Nephron progenitor cell (in vitro differentiated cells): ENCODE data around the gene TGM6.
"Not testable (repeated sequence)": the region's sequence is repeated elsewhere in the genome, so short reads cannot be mapped to it uniquely, and the experiment has no call there.

ENCODE experiments used
- DNase-seq: peaks from one replicate; pipeline ENCODE4 v3.0.0; 2021
- H3K27ac Mint-ChIP-seq: 2 replicates; pipeline ENCODE4 v1.8.0; 2021; ENCODE audit warnings: mild to moderate bottlenecking, moderate library complexity, mixed read lengths
- H3K27me3 Mint-ChIP-seq: 2 replicates; pipeline ENCODE4 v1.8.0; 2021; ENCODE audit warnings: mild to moderate bottlenecking, low read depth, mixed read lengths; ENCODE audit not compliant: poor library complexity
- H3K36me3 Mint-ChIP-seq: 2 replicates; pipeline ENCODE4 v1.8.0; 2021; ENCODE audit warnings: low read depth, mixed read lengths
- H3K4me1 Mint-ChIP-seq: 2 replicates; pipeline ENCODE4 v1.8.0; 2021; ENCODE audit warnings: mixed read lengths
- H3K4me3 Mint-ChIP-seq: 2 replicates; pipeline ENCODE4 v1.8.0; 2021; ENCODE audit warnings: mild to moderate bottlenecking, moderate library complexity, mixed read lengths
- H3K9me3 Mint-ChIP-seq: 2 replicates; pipeline ENCODE4 v1.8.0; 2021; ENCODE audit warnings: mild to moderate bottlenecking, moderate library complexity, mixed read lengths
- TF ChIP-seq, protein P1 (sequence below): fragments of 200-600 bp; sonication (generic); IDR thresholded peaks from 2 replicates; pipeline ENCODE4 v1.5.0; 2021; ENCODE audit warnings: antibody characterized with exemption

Gene TGM6

DNA sequence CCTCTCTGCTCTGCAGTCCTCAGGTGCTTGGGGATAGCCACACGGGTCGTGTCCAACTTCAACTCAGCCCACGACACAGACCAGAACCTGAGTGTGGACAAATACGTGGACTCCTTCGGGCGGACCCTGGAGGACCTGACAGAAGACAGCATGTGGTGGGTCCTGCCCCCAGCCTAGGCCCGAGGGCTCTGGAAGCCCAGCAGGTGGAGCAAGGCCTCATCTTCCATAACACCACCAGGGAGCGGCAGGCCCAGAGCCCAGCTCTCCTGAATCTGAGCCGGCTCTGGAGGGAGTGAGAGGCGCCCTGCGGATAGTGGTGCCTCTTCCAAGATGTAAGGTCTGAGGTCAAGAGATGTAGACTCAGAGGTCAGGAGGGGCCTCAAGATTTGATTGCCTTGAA, 19.6 kb downstream of the TGM6 start:
- Mint-ChIP-seq H3K36me3 (no peaks in the 10 kb centered on the region), H3K4me3 (no peak overlapping the region), H3K27ac (no peak overlapping the region), H3K9me3 (peaks cover 4% of the 10 kb centered on the region), H3K27me3 (peaks cover under 1% of the 10 kb centered on the region), H3K4me1 (no peaks in the 10 kb centered on the region)
- TF ChIP-seq, protein P1, sequence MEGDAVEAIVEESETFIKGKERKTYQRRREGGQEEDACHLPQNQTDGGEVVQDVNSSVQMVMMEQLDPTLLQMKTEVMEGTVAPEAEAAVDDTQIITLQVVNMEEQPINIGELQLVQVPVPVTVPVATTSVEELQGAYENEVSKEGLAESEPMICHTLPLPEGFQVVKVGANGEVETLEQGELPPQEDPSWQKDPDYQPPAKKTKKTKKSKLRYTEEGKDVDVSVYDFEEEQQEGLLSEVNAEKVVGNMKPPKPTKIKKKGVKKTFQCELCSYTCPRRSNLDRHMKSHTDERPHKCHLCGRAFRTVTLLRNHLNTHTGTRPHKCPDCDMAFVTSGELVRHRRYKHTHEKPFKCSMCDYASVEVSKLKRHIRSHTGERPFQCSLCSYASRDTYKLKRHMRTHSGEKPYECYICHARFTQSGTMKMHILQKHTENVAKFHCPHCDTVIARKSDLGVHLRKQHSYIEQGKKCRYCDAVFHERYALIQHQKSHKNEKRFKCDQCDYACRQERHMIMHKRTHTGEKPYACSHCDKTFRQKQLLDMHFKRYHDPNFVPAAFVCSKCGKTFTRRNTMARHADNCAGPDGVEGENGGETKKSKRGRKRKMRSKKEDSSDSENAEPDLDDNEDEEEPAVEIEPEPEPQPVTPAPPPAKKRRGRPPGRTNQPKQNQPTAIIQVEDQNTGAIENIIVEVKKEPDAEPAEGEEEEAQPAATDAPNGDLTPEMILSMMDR: no peak
- DNase-seq: no peak

DNA sequence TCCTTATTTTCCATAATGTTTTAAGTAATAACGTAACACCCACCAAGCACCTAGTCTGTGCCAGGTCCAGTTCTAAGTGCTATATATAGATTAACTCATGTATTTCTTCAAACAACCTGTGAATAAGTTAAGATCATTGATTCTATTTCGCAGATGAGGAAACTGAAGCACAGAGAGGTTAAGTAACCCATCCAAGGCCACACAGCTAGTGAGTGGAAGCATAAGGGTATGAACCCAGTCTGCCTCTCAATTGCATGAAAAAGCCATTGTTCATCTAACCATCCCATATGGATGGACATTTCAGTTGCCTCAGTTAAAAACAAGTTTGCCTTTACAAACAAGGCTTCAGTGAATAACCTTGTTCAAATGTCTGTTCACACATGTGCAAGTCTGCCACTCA, 20.8 kb downstream of the TGM6 start:
- TF ChIP-seq, protein P1: no peak
- no peaks in the 10 kb centered on the region for H3K36me3 Mint-ChIP-seq
- H3K4me3 Mint-ChIP-seq: no peak overlapping the region
- no peak for DNase-seq
- no peak overlapping the region for H3K27ac Mint-ChIP-seq
- H3K4me1 Mint-ChIP-seq: no peaks in the 10 kb centered on the region
- peaks cover 9% of the 10 kb centered on the region for H3K9me3 Mint-ChIP-seq
- peaks cover 4% of the 10 kb centered on the region for H3K27me3 Mint-ChIP-seq

DNA sequence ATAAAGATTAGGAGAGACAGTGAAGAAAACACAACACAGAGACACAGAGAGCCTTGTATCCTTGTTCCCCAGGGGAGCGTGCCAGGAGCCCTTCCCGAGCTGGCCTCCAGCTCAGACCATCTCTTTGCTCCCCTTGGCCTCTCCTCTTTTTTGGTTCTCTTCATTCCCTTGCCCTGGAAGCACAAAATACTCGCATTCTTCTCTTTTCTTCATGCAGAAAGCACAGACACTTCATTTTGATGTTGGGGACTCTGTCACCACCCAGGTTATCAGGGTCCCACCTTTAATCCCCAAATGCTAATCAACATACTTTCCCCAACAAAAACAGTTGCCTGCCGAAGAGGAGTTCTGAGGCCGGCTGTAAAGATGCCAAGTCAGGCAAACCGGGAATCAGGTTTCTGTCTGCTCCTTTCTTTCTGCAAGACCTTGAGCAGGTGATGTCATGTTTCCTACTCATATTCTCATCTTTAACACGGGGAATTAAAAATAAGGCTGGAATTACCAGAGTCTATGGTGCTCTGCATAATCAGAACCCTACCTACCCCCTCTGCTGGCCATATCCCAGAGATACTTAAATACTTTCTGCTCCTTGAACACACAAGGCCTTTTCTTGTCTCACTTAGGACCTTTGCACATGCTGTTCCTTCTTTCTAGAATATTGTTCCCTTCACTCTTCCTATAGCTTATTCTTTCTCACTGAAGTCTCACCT, 21.7 kb downstream of the TGM6 start:
- TF ChIP-seq, protein P1: peak; percentile 36
- H3K27me3 Mint-ChIP-seq: peaks cover 4% of the 10 kb centered on the region
- no peak overlapping the region for H3K27ac Mint-ChIP-seq
- no peaks in the 10 kb centered on the region for H3K36me3 Mint-ChIP-seq
- DNase-seq: no peak
- H3K4me3 Mint-ChIP-seq: no peak overlapping the region
- H3K9me3 Mint-ChIP-seq: peaks cover 9% of the 10 kb centered on the region
- no peaks in the 10 kb centered on the region for H3K4me1 Mint-ChIP-seq

DNA sequence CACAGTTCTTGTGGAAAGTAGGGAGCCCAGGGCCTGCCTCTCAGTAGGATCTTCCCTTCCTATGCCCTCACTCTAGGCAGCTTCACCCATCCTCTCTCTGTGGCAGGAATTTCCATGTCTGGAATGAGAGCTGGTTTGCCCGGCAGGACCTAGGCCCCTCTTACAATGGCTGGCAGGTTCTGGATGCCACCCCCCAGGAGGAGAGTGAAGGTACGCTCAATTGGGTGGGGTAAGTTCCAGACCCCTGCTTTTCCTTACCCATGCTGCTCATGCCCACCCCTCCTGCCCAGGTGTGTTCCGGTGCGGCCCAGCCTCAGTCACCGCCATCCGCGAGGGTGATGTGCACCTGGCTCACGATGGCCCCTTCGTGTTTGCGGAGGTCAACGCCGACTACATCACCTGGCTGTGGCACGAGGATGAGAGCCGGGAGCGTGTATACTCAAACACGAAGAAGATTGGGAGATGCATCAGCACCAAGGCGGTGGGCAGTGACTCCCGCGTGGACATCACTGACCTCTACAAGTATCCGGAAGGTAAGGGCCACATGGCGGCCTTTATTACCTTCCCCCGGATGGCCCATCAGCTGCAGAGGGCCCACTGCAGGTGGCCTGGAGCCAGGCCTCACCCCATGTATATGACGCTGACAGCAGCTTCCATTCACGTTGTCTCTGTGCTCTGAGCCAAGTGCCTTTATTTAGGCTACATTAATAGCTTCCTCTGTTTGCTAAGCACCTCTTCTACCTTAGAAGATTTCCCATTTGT, 22.8 kb downstream of the TGM6 start:
- no peak overlapping the region for H3K27ac Mint-ChIP-seq
- no peaks in the 10 kb centered on the region for H3K4me1 Mint-ChIP-seq
- no peak overlapping the region for H3K4me3 Mint-ChIP-seq
- peaks cover 4% of the 10 kb centered on the region for H3K27me3 Mint-ChIP-seq
- H3K36me3 Mint-ChIP-seq: no peaks in the 10 kb centered on the region
- TF ChIP-seq, protein P1: no peak
- peaks cover 9% of the 10 kb centered on the region for H3K9me3 Mint-ChIP-seq
- DNase-seq: no peak

DNA sequence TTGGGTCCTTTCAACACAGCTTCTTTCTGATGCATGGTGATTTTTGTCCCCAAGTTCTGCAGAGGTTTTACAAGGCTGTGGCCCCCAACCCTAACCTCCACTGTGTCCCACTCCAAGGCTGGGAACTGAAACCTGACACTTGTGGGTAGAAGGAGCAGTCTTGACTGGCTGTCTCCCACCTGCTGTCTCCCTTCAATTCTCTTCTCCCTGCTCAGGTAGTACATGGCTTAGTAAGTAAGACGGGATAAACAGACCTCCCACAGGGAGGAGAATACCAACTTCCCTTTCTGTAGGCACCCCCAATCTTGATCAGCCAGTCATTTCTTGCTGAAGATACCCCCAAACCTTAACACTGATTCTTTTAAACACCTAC, 25.0 kb downstream of the TGM6 start:
- Mint-ChIP-seq H3K9me3 (peaks cover 14% of the 10 kb centered on the region), H3K27ac (no peak overlapping the region), H3K4me1 (no peaks in the 10 kb centered on the region), H3K36me3 (no peaks in the 10 kb centered on the region), H3K4me3 (no peak overlapping the region), H3K27me3 (peaks cover 10% of the 10 kb centered on the region)
- no peak for DNase-seq
- TF ChIP-seq, protein P1: no peak

DNA sequence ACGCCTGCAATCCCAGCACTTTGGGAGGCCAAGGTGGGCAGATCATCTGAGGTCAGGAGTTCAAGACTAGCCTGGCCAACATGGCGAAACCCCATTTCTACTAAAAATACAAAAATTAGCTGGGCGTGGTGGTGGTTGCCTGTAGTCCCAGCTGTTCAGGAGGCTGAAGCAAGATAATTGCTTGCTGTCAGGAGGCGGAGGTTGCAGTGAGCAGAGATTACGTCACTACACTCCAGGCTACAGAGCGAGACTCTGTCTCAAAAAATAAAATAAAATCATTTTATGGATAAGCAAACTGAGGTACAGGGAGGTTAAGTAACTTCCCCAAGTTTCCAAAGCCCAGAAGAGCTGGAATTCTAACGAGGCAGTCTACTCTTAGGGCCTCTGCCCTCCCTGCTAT, 26.7 kb downstream of the TGM6 start:
- peaks cover 14% of the 10 kb centered on the region for H3K9me3 Mint-ChIP-seq
- H3K27me3 Mint-ChIP-seq, DNase-seq, H3K4me3 Mint-ChIP-seq, H3K36me3 Mint-ChIP-seq, H3K27ac Mint-ChIP-seq, H3K4me1 Mint-ChIP-seq: not testable (repeated sequence)
